HEK293 (cell line): ENCODE data around the gene SNTA1.

Experiments
- CTCF ChIA-PET: fragments of 350-600 bp; formaldehyde crosslinking; extraction: SDS; loops from one replicate; lab custom pipeline; 2021; ENCODE audit warnings: antibody characterized with exemption; lab: Yijun Ruan, JAX
- POLR2A ChIA-PET: fragments of 300-600 bp; formaldehyde crosslinking; extraction: SDS; loops from one replicate; lab custom pipeline; 2020; ENCODE audit warnings: antibody characterized with exemption, inconsistent platforms; lab: Yijun Ruan, JAX
- H3K27ac ChIP-seq: fragments of 200-500 bp; sonication (Bioruptor generic); 2 replicates; pipeline ENCODE4 v1.5.1; 2014; ENCODE audit warnings: low read depth, low read length, control low read depth, inconsistent platforms; ENCODE audit errors: extremely low read depth
- H3K36me3 ChIP-seq, 2 experiments: fragments of 200-500 bp in 1 of 2; sonication (Bioruptor generic) in 1 of 2; 1 replicate in 1 of 2; 2 replicates in 1 of 2; pipeline ENCODE4 v1.5.1; 2014 to 2017; ENCODE audit warnings: inconsistent platforms in 2 of 2, low read length in 2 of 2; ENCODE audit not compliant: control insufficient read depth in 2 of 2, insufficient read depth in 1 of 2
- H3K4me1 ChIP-seq: fragments of 200-500 bp; sonication (Bioruptor generic); 2 replicates; pipeline ENCODE4 v1.5.1; 2014; ENCODE audit warnings: mild to moderate bottlenecking, low read length, inconsistent platforms; ENCODE audit not compliant: control insufficient read depth, insufficient read depth
- H3K4me3 ChIP-seq: 2 replicates; pipeline ENCODE4 v1.5.1; 2011; ENCODE audit warnings: low read depth, mild to moderate bottlenecking, control low read depth, low read length, moderate library complexity
- H3K9me3 ChIP-seq: fragments of 200-500 bp; sonication (Bioruptor generic); 2 replicates; pipeline ENCODE4 v1.5.1; 2014; ENCODE audit warnings: low read depth, low read length, inconsistent platforms; ENCODE audit not compliant: control insufficient read depth, insufficient read depth
- CTCF ChIP-seq: fragments of 450-650 bp; formaldehyde crosslinking; IDR thresholded peaks from 2 replicates; pipeline ENCODE4 v1.5.1; 2016; ENCODE audit warnings: missing biosample characterization, missing genetic modification characterization
- EGR2 ChIP-seq: fragments of 450-650 bp; formaldehyde crosslinking; IDR thresholded peaks from 2 replicates; pipeline ENCODE4 v1.5.1; 2016; ENCODE audit warnings: low read depth, missing biosample characterization, missing genetic modification characterization
- GLI2 ChIP-seq: fragments of 450-650 bp; formaldehyde crosslinking; IDR thresholded peaks from 2 replicates; pipeline ENCODE4; 2017; ENCODE audit warnings: missing biosample characterization, missing genetic modification characterization, low read depth, borderline replicate concordance
- IKZF3 ChIP-seq: fragments of 450-650 bp; IDR thresholded peaks from 2 replicates; pipeline ENCODE4 v1.5.0; 2018; ENCODE audit warnings: missing biosample characterization, mild to moderate bottlenecking, missing genetic modification characterization, moderate library complexity
- RBAK ChIP-seq: fragments of 450-650 bp; formaldehyde crosslinking; IDR thresholded peaks from 2 replicates; pipeline ENCODE4 v1.5.1; 2016; ENCODE audit warnings: missing biosample characterization, missing genetic modification characterization
- SCRT2 ChIP-seq: fragments of 450-650 bp; formaldehyde crosslinking; IDR thresholded peaks from 2 replicates; pipeline ENCODE4 v1.5.1; 2016; ENCODE audit warnings: missing biosample characterization, missing genetic modification characterization
- SP7 ChIP-seq: fragments of 450-650 bp; formaldehyde crosslinking; IDR thresholded peaks from 2 replicates; pipeline ENCODE4 v1.5.1; 2016; ENCODE audit warnings: missing biosample characterization, missing genetic modification characterization
- ZBTB17 ChIP-seq: fragments of 450-650 bp; formaldehyde crosslinking; IDR thresholded peaks from 2 replicates; pipeline ENCODE4 v1.5.1; 2016; ENCODE audit warnings: missing biosample characterization, missing genetic modification characterization
- ZBTB21 ChIP-seq: fragments of 450-650 bp; formaldehyde crosslinking; IDR thresholded peaks from 2 replicates; pipeline ENCODE4 v1.5.1; 2017; ENCODE audit warnings: missing biosample characterization, missing genetic modification characterization
- ZBTB48 ChIP-seq: fragments of 450-650 bp; formaldehyde crosslinking; IDR thresholded peaks from 2 replicates; pipeline ENCODE4 v1.5.1; 2016; ENCODE audit warnings: missing biosample characterization, missing genetic modification characterization
- ZFHX2 ChIP-seq: fragments of 450-650 bp; formaldehyde crosslinking; conservative IDR thresholded peaks from 2 replicates; pipeline ENCODE4 v1.5.1; 2016; ENCODE audit warnings: missing biosample characterization, missing genetic modification characterization
- ZFP3 ChIP-seq: fragments of 450-650 bp; formaldehyde crosslinking; IDR thresholded peaks from 2 replicates; pipeline ENCODE4 v1.5.1; 2016; ENCODE audit warnings: low read depth, missing biosample characterization, missing genetic modification characterization
- ZNF10 ChIP-seq: fragments of 450-650 bp; formaldehyde crosslinking; IDR thresholded peaks from 2 replicates; pipeline ENCODE4 v1.5.1; 2017; ENCODE audit warnings: missing biosample characterization, missing genetic modification characterization
- ZNF16 ChIP-seq: fragments of 450-650 bp; formaldehyde crosslinking; IDR thresholded peaks from 2 replicates; pipeline ENCODE4 v1.5.1; 2016; ENCODE audit warnings: low read depth, missing biosample characterization, missing genetic modification characterization
- ZNF211 ChIP-seq: fragments of 450-650 bp; formaldehyde crosslinking; IDR thresholded peaks from 2 replicates; pipeline ENCODE4 v1.5.1; 2016; ENCODE audit warnings: low read depth, missing biosample characterization, missing genetic modification characterization
- ZNF341 ChIP-seq: fragments of 450-650 bp; formaldehyde crosslinking; IDR thresholded peaks from 2 replicates; pipeline ENCODE4; 2016; ENCODE audit warnings: low read depth, missing biosample characterization, missing genetic modification characterization
- ZNF404 ChIP-seq: fragments of 450-650 bp; formaldehyde crosslinking; IDR thresholded peaks from 2 replicates; pipeline ENCODE4 v1.5.1; 2017; ENCODE audit warnings: missing biosample characterization, missing genetic modification characterization
- ZNF585B ChIP-seq: fragments of 450-650 bp; formaldehyde crosslinking; IDR thresholded peaks from 2 replicates; pipeline ENCODE4 v1.5.1; 2016; ENCODE audit warnings: missing biosample characterization, missing genetic modification characterization
- ZNF624 ChIP-seq: fragments of 450-650 bp; formaldehyde crosslinking; IDR thresholded peaks from 2 replicates; pipeline ENCODE4 v1.5.1; 2017; ENCODE audit warnings: missing biosample characterization, missing genetic modification characterization
- ZNF654 ChIP-seq: fragments of 450-650 bp; formaldehyde crosslinking; IDR thresholded peaks from 2 replicates; pipeline ENCODE4 v1.5.1; 2016; ENCODE audit warnings: low read depth, missing biosample characterization, missing genetic modification characterization
- ZNF707 ChIP-seq: fragments of 450-650 bp; formaldehyde crosslinking; IDR thresholded peaks from 2 replicates; pipeline ENCODE4 v1.5.1; 2016; ENCODE audit warnings: missing biosample characterization, missing genetic modification characterization
- TF ChIP-seq, protein P1 (sequence below): fragments of 450-650 bp; formaldehyde crosslinking; IDR thresholded peaks from 2 replicates; pipeline ENCODE4 v1.5.1; 2016; ENCODE audit warnings: missing biosample characterization, missing genetic modification characterization
- TF ChIP-seq, protein P2 (sequence below): fragments of 450-650 bp; formaldehyde crosslinking; IDR thresholded peaks from 2 replicates; pipeline ENCODE4 v1.5.1; 2016; ENCODE audit warnings: missing biosample characterization, missing genetic modification characterization

Gene SNTA1

DNA sequence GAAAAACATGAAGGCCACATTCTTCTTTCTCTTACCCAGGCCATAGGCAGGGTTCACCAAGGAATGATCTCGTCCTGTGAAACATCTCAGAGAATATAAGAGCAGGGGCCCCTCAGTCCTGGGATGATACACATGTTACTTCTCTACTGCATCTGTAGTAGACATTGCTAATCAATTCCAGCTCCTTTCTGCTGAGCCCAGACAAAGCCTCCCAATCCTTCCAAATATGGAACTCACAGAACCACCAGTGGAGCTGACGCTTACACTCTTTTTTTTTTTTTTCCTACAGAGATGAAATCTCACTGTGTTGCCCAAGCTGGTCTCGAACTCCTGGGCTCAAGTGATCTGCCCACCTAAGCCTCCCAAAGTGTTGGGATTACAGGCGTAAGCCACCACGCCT lies 9.1 kb downstream of the SNTA1 start:
- peak; percentile 96 for TF ChIP-seq ZBTB17 (tag by site-specific recombination)
- TF ChIP-seq ZNF341 (tag by site-specific recombination): no peak
- TF ChIP-seq, all 188 proteins: peak for 1
- Histone ChIP-seq H3K4me1 (no peaks in the 10 kb centered on the region), H3K36me3 (peaks cover 0 to 16% of the 10 kb centered on the region in 2 experiments; a peak in 2 of 3 replicates), H3K27ac (no peak overlapping the region), H3K9me3 (no peaks in the 10 kb centered on the region), H3K4me3 (no peak overlapping the region)
- POLR2A ChIA-PET: interaction anchor here (0.7 to 1.1 kb wide), 2 partner anchors 9 to 675 kb away, joined by 3 read pairs; partner anchors contain the start of gene SNTA1
- CTCF ChIA-PET: interaction anchor here (0.6 kb wide), 1 partner anchor 11 kb away, joined by 6 read pairs; no protein-coding TSS in a partner anchor

DNA sequence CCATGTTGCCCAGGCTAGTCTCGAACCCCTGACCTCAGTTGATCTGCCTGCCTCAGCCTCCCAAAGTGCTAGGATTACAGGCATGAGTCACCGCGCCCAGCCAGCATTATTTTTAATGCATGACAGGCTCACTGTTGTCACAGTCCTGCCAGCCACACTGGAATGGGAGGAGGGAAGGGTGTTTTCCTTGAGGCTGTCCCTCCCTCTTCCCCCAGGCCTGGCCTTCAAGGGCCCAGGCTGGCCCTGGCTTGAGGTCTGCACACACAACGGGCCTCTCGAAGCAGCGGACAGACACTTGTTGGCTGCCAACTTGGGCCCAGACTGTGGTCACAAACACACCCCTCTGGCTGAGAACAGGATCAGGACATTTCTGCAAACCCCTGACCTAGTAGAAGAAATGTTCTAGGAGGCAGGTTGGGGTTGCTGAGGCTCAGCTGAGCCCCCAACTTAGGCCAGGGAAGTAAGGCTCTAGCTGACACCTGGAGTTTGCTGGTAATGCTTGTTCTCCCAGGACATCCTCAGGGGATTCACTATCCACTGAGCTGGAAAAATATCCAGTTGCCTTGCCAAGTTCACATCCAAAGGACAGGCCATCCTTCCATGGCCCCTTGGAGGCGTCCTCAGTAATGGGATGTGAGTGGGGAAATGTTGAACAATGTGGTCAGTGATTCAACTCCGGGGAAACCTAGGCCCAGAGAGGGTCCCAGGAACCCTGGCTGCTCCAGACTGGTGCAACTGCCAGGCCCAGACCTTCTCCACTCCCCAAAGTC lies 9.9 kb downstream of the SNTA1 start:
- H3K9me3 ChIP-seq: no peaks in the 10 kb centered on the region
- H3K4me3 ChIP-seq: no peak overlapping the region
- H3K27ac ChIP-seq: no peak overlapping the region
- TF ChIP-seq ZNF585B (no peak), ZFP3 (tag by site-specific recombination) (no peak), ZNF654 (no peak), SCRT2 (tag by site-specific recombination) (no peak), SP7 (0 out of 2 replicates have a peak, but pooled peaks have one; percentile 24), ZNF404 (tag by site-specific recombination) (no peak), RBAK (tag by site-specific recombination) (no peak), ZNF10 (no peak)
- TF ChIP-seq, protein P1, sequence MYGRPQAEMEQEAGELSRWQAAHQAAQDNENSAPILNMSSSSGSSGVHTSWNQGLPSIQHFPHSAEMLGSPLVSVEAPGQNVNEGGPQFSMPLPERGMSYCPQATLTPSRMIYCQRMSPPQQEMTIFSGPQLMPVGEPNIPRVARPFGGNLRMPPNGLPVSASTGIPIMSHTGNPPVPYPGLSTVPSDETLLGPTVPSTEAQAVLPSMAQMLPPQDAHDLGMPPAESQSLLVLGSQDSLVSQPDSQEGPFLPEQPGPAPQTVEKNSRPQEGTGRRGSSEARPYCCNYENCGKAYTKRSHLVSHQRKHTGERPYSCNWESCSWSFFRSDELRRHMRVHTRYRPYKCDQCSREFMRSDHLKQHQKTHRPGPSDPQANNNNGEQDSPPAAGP (tag by site-specific recombination): peak; percentile 62; the same call in 1 of the 2 replicates
- TF ChIP-seq, all 188 proteins: peak for 2
- peaks cover 0 to 15% of the 10 kb centered on the region in 2 experiments; a peak in 2 of 3 replicates for H3K36me3 ChIP-seq
- no peaks in the 10 kb centered on the region for H3K4me1 ChIP-seq
- ChIA-PET CTCF (interaction anchor here (0.6 kb wide), 2 partner anchors 12 to 177 kb away, joined by 4 to 6 read pairs; no protein-coding TSS in a partner anchor), POLR2A (interaction anchor here (0.7 to 1.2 kb wide), 3 partner anchors 8 to 676 kb away, joined by 3 to 6 read pairs (median 4); partner anchors contain the start of gene SNTA1)

DNA sequence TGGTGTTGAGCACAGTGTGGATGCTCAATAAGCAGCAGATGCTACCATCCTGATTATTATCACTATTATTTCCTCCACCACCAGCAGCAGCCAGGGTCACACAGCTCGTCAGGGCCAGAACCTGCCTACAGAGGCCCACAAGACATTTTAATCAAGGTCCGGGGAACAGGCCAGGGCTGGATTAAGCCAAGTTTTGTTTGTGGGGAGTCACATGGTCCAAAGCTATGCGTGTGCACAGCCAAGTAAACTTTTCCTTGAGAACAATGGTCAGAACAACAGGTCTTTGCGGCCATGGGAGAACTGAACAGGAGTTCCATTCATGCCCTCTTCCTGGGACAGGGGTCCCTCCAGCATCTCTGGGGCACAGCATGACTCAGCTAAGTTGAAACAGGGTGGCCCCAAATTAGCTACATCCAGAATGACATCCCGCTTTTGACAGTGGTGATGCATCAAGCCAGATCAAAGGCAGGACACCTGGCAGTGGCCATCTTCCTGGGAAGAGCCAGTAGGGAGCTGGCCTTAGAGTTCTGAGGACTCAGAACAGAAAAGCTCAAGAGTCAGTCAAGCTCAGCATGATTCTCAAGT lies 11.7 kb downstream of the SNTA1 start:
- POLR2A ChIA-PET: interaction anchor here (0.6 to 1.3 kb wide), 2 partner anchors 12 to 14 kb away, joined by 3 to 8 read pairs; partner anchors contain the start of gene SNTA1
- H3K36me3 ChIP-seq: peaks cover 0 to 8% of the 10 kb centered on the region in 2 experiments; a peak in 2 of 3 replicates
- H3K4me3 ChIP-seq: no peak overlapping the region
- H3K27ac ChIP-seq: no peak overlapping the region
- CTCF ChIA-PET: interaction anchor here (0.6 kb wide), 1 partner anchor 13 kb away, joined by 3 read pairs; no protein-coding TSS in a partner anchor
- H3K4me1 ChIP-seq: no peaks in the 10 kb centered on the region
- H3K9me3 ChIP-seq: no peaks in the 10 kb centered on the region
- TF ChIP-seq ZBTB48 (tag by site-specific recombination): no peak
- no peak for TF ChIP-seq ZNF707 (tag by site-specific recombination)
- TF ChIP-seq IKZF3 (tag by site-specific recombination): no peak
- TF ChIP-seq CTCF: no peak
- no peak for TF ChIP-seq ZNF624 (tag by site-specific recombination)
- no peak for TF ChIP-seq ZFHX2 (tag by site-specific recombination)
- TF ChIP-seq EGR2 (tag by site-specific recombination): no peak
- TF ChIP-seq ZNF211 (tag by site-specific recombination): no peak
- no peak for TF ChIP-seq GLI2 (tag by site-specific recombination)
- no peak for TF ChIP-seq ZNF16
- TF ChIP-seq, protein P2, sequence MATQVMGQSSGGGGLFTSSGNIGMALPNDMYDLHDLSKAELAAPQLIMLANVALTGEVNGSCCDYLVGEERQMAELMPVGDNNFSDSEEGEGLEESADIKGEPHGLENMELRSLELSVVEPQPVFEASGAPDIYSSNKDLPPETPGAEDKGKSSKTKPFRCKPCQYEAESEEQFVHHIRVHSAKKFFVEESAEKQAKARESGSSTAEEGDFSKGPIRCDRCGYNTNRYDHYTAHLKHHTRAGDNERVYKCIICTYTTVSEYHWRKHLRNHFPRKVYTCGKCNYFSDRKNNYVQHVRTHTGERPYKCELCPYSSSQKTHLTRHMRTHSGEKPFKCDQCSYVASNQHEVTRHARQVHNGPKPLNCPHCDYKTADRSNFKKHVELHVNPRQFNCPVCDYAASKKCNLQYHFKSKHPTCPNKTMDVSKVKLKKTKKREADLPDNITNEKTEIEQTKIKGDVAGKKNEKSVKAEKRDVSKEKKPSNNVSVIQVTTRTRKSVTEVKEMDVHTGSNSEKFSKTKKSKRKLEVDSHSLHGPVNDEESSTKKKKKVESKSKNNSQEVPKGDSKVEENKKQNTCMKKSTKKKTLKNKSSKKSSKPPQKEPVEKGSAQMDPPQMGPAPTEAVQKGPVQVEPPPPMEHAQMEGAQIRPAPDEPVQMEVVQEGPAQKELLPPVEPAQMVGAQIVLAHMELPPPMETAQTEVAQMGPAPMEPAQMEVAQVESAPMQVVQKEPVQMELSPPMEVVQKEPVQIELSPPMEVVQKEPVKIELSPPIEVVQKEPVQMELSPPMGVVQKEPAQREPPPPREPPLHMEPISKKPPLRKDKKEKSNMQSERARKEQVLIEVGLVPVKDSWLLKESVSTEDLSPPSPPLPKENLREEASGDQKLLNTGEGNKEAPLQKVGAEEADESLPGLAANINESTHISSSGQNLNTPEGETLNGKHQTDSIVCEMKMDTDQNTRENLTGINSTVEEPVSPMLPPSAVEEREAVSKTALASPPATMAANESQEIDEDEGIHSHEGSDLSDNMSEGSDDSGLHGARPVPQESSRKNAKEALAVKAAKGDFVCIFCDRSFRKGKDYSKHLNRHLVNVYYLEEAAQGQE: no peak
- no peak for TF ChIP-seq ZBTB21 (tag by site-specific recombination)
